Mononuclear cell (primary cell): Measurements from ENCODE around the gene SHISA5. TPM values are rescaled to one million over a fixed set of nuclear protein-coding genes. Genes with fewer than 3 reads are reported as not detected.
A peak's percentile ranks its signal among the peaks of the same experiment; 100 is the strongest.
"Not testable (repeated sequence)": the region's sequence is repeated elsewhere in the genome, so short reads cannot be mapped to it uniquely, and the experiment has no call there.

ENCODE experiments used
- H3K27me3 ChIP-seq: 2 replicates; pipeline ENCODE4 v1.6.0; 2011; ENCODE audit warnings: low read length, control low read depth; ENCODE audit not compliant: insufficient read depth
- H3K4me1 ChIP-seq: 2 replicates; pipeline ENCODE4 v1.5.1; 2011; ENCODE audit warnings: mild to moderate bottlenecking, low read length, control low read depth; ENCODE audit not compliant: insufficient read depth
- H3K4me3 ChIP-seq: 2 replicates; pipeline ENCODE4 v1.5.1; 2011; ENCODE audit warnings: mild to moderate bottlenecking, low read length, moderate library complexity
- H3K9me3 ChIP-seq: 2 replicates; pipeline ENCODE4 v1.5.1; 2011; ENCODE audit warnings: low read depth, mild to moderate bottlenecking, control low read depth, low read length
- total RNA-seq: library from RNA; depleted of rRNA; stranded (reverse); fragments of >200 nt; gene quantifications from one replicate; pipeline ENCODE4 v1.2.3, GENCODE V29; 2012

The SHISA5 gene
- total RNA-seq, 1 donor, result 64.1 TPM

DNA sequence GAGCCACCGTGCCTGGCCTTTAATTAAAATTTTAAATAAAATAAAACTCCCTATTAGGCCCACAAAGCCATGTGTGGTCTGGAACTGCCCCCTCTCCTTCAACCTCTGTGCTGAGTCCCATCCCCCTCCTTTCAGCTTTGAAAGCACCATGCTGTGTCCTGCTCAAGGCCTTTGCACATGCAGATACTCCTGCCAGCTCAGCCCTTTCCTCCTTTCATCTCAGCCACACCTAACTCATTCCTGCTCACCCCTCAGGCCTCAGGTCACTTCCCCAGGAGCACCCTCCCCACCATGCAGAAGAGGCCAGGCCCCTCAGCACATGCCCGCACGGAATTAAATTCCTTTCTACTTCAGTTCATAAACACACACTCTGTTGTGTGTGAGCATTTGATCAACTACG is 29.4 kb downstream of the SHISA5 start:
- Histone ChIP-seq H3K27me3 (no peaks in the 10 kb centered on the region), H3K4me3 (no peak overlapping the region), H3K4me1 (peaks cover 62% of the 10 kb centered on the region), H3K9me3 (no peaks in the 10 kb centered on the region)

DNA sequence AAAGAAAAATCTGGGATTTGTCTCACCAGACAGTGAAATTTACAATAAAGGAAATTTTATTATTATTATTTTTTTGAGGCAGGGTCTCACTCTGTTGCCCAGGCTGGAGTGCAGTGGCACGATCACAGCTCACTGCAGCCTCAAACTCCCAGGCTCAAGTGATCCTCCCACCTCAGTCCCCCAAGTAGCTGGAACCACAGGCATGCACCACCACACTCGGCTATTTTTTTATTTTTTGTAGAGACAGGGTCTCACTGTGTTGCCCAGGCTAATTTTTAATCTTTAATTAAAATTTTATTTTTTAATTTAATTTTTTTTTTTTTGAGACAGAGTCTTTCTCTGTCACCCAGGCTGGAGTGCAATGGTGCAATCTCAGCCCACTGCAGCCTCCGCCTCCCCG is 29.9 kb downstream of the SHISA5 start:
- not testable (repeated sequence) for H3K27me3 ChIP-seq, H3K9me3 ChIP-seq, H3K4me3 ChIP-seq
- H3K4me1 ChIP-seq, result peaks cover 62% of the 10 kb centered on the region

DNA sequence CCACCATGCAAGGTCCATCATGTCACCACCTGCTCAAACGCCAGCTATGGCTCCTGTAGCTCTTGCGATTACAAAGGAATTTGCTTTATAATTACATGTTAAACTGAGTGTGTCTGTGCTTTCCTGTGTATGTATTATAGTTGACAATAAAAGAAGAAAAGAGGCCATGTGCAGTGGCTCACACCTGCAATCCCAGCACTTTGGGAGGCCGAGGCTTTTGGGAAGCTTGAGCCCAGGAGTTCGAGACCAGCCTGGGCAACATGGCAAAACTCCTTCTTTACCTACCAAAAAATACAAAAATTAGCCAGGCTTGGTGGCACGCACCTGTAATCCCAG is 30.4 kb downstream of the SHISA5 start:
- peaks cover 62% of the 10 kb centered on the region for H3K4me1 ChIP-seq
- no peaks in the 10 kb centered on the region for H3K27me3 ChIP-seq
- H3K4me3 ChIP-seq, result no peak overlapping the region
- H3K9me3 ChIP-seq, result no peaks in the 10 kb centered on the region

DNA sequence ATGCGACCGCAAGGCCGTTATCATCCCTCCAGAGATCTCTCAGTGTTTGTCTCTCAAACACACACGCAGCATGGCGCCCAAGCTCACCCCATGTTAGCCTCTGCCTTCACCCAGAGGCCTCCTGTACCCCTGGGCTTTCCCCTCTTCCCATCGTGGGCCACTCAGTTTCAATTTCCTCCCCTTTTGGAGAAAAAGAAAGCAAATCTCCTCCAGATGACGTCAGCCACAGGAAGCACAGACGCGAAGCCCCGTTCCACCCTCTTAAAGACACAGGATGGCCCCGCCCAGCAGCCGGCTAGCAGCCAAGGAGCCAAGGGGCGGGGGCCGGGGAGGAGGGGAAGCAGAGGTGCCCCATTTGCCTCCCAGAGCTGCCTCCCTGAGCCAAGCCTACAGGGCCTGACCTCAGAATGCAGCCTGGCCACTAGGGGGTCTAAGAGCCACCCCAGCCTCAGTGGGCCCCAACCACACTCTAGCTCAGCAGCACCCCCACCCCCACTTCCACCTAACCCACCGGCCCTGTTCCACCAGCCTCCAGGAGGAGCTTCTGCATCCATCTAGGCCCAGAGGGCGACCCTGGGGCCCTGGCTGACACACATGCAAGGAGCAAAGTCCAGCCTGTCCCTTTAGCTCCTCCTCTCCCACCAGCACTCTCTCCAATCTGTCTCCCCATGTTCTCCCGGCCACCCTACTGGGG is 30.9 kb downstream of the SHISA5 start:
- H3K4me1 ChIP-seq, result peaks cover 62% of the 10 kb centered on the region
- H3K4me3 ChIP-seq, result peak overlapping the region; percentile 81
- no peaks in the 10 kb centered on the region for H3K9me3 ChIP-seq
- H3K27me3 ChIP-seq, result no peaks in the 10 kb centered on the region

DNA sequence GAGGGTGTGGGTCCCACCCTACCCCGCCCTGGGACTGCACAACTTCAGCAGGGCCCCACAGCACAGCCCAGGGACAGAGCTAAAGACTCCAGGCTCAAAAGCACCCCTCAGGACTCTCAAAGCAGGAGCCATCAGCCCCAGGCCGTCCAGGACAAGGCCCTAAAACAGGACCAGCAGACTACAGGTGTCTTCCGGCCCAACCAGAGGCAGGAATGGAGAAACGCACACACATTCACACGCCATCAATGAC is 31.4 kb downstream of the SHISA5 start:
- Histone ChIP-seq H3K4me1 (peaks cover 62% of the 10 kb centered on the region), H3K27me3 (no peaks in the 10 kb centered on the region), H3K9me3 (no peaks in the 10 kb centered on the region), H3K4me3 (peak overlapping the region; percentile 81)

DNA sequence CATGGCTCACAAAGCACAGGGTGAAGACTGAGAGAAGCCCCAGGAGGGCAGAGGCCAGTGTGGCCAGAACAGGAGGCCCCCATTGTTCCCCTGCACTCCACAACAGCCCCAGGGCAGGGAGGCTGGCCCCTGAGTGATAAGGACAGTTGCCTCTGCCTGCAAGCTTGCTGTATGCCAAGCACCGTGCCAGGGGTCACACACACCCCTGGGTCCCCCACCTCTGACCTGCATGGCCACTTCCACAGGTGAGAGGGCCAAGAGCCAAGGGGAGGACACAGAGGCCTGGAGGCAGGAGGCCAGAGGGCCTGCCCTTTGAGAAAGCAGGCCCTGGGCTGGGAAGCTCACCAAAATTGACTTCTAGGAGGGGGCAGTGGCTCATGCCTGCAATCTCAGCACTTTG is 33.7 kb downstream of the SHISA5 start:
- H3K4me3 ChIP-seq, result no peak overlapping the region
- H3K27me3 ChIP-seq, result no peaks in the 10 kb centered on the region
- H3K9me3 ChIP-seq, result no peaks in the 10 kb centered on the region
- peaks cover 78% of the 10 kb centered on the region for H3K4me1 ChIP-seq

DNA sequence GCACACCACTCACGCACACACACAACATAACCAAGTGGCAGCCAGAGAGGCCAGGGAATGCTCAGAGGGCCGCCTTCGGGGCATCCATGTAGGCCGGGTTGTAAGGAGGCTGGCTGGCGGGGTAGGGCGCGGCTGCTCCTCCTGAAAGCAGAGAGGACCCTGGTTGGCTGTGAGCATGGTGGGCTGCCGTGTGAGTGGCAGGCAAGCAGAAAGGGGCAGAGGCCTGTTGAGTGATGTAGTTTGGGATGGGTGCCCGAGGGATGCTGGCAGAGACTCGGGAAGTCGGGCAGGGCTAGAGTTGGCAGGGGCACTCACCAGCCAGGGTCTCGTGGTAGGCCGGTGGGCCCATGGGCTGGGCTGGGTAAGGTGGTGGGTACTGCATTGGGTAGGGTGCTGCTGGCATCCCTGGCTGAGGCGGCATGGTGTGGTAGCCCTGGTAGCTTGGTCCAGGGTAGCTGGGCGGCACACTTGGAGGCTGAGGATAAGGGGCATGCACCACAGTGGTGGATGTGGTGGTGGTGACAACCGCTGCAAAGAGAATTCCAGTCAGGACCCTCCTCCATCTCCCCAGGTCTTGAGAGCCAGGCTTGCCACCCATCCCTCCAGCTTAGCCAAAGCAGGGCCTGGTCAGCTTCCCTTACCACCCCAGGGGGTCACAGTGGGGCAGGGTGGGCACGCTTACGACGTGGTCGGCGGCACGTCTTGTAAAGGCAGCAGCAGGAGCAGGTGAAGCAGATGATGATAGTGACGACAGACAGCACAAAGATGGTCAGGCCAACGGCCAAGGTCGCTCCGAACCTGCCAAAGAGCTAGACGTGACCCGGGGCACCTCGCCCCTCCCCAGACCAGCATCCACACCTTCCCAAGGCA is 34.7 kb downstream of the SHISA5 start:
- peaks cover 83% of the 10 kb centered on the region for H3K4me1 ChIP-seq
- no peaks in the 10 kb centered on the region for H3K27me3 ChIP-seq
- no peaks in the 10 kb centered on the region for H3K9me3 ChIP-seq
- H3K4me3 ChIP-seq, result no peak overlapping the region

DNA sequence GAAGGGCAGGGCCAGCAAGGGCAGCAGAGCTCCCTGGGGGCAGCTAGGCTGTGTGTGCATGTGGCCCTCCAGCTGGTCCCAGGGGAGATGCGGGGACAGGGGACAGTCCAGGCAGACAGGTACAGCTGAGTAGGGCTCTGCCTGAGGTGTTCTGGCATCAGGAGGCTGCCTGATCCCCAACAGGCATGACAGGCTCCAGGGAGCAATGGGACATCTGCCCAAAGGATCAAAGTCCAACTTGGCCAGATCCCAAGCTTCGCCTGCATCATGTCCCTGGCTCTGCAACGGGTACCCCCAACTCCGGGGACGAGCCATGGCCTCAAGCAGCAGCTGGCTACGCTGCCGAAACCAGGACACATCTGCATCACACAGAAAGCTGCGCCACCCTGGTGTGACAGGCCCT is 35.6 kb downstream of the SHISA5 start:
- Histone ChIP-seq H3K4me1 (peaks cover 78% of the 10 kb centered on the region), H3K4me3 (no peak overlapping the region), H3K27me3 (no peaks in the 10 kb centered on the region), H3K9me3 (no peaks in the 10 kb centered on the region)

DNA sequence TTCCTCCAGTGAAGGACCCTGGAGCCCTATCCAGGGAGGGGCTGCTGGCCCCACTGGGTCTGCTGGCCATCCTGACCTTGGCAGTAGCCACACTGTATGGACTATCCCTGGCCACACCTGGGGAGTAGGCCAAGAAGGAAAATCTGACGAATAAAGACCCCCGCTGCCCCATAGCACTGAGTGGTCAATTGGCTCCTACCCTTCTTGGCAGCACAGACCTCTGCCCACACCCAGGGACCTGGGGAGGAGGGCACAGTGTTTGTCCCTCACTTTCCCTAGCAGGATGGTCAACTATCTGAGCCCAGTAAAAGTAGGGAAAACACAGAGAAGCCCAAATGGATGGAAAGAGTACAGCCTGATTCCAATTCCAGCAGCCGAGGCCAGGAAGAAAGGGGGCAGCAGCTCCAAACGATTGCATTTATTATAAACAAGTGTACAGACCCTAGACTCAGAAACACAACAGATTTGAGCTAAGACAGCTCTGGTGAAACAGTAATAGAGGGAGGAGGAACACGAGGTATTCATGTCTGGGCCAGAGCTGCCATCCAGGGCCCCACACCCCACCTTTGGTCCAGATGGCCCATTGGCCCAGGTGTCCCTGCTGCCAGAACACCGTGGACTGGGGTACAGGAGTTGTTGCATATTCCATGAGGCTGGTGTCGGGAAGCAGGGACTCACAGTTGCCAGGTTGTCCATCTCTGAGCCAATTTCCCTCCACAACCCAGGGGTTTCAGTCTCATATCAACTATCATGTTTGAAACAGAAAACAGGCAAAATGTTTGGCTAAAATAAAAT is 36.3 kb downstream of the SHISA5 start:
- Histone ChIP-seq H3K4me1 (peaks cover 75% of the 10 kb centered on the region), H3K9me3 (no peaks in the 10 kb centered on the region), H3K4me3 (peak overlapping the region; percentile 82), H3K27me3 (no peaks in the 10 kb centered on the region)

DNA sequence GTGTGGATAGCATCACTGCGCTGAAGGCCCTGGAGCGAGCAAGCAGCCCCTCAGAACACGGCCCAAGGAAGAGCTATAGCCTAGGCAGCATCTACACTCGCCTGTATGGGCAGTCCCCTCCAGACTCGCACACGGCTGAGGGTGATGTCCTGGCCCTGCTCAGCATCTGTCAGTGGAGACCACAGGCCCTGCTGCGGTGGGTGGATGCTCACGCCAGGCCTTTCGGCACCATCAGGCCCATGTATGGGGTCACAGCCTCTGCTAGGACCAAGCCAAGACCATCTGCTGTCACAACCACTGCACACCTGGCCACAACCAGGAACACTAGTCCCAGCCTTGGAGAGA is 36.9 kb downstream of the SHISA5 start:
- H3K4me1 ChIP-seq, result peaks cover 70% of the 10 kb centered on the region
- peak overlapping the region; percentile 82 for H3K4me3 ChIP-seq
- H3K9me3 ChIP-seq, result no peaks in the 10 kb centered on the region
- H3K27me3 ChIP-seq, result no peaks in the 10 kb centered on the region

DNA sequence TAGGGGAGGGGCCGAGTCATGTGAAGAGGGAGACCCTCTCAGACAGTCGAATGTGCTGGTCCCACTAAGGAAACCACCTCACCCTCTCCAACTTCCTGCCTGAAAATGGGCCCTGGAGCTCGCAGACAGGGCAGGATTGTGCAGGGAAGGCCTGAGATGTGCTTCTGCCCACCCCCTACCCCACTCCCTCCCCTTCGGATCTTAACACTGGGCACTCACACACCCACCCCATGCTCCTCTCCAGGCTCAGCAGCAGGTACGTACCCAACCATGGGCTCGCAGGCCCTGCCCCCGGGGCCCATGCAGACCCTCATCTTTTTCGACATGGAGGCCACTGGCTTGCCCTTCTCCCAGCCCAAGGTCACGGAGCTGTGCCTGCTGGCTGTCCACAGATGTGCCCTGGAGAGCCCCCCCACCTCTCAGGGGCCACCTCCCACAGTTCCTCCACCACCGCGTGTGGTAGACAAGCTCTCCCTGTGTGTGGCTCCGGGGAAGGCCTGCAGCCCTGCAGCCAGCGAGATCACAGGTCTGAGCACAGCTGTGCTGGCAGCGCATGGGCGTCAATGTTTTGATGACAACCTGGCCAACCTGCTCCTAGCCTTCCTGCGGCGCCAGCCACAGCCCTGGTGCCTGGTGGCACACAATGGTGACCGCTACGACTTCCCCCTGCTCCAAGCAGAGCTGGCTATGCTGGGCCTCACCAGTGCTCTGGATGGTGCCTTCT is 37.4 kb downstream of the SHISA5 start:
- Histone ChIP-seq H3K4me1 (peaks cover 65% of the 10 kb centered on the region), H3K27me3 (no peaks in the 10 kb centered on the region), H3K4me3 (peak overlapping the region; percentile 82), H3K9me3 (no peaks in the 10 kb centered on the region)

DNA sequence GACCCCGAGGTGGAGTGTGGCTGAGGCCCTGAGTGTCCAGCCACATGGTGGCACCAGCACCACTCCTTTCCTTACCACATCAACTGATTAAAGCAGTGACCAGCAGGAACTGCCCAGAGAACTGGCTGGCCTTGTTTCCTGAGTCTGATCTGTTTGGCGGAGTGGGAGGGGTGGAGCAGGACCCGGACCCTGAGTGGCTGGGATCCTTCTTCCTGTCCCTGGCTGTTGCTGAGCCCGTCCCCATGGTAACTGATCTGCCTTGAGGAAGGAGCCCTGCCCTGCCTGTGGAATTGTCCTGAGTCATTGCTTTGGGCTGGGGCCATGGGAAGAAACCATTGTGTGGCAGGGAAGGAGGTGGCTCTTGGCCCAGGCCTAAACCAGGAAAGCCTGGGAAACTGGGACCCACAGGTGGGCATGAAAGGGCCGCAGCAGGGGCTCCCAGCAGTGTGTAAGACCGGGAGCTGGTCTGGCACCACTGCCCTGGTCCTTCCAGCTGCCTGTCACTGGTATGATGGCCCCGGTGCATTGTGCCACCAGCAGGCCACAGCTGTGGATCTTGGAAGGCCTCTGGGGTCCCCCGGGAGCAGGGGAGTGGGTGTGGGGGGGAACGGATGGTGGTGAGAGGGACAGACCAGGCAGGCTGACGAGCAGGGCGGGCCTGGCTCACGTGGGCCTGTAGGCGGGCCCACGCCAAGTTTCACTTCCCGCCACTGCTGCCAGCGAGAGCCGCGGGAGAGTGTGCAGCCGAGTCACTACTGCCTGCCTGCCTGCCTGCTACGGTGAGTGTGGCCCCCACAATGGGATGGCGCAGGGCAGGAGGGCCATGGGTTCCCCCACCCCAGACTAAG is 38.2 kb downstream of the SHISA5 start:
- Histone ChIP-seq H3K27me3 (no peaks in the 10 kb centered on the region), H3K4me1 (peaks cover 57% of the 10 kb centered on the region), H3K4me3 (peak overlapping the region; percentile 82), H3K9me3 (no peaks in the 10 kb centered on the region)

DNA sequence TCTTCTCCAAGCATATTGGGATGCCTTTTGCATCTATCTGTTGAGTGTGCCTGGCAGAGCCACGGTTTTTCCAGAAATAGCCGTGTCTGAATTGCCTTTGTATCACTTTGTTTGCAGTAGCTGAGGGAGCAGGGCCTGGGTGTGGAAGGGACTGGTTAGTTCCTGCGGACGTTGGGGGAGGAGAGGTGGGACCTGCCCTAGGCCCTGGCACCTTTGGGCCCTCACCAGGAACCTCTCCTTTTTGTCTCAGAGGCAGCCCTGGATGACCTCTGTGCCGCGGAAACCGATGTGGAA is 38.8 kb downstream of the SHISA5 start:
- H3K27me3 ChIP-seq, result no peaks in the 10 kb centered on the region
- no peaks in the 10 kb centered on the region for H3K9me3 ChIP-seq
- no peak overlapping the region for H3K4me3 ChIP-seq
- peaks cover 51% of the 10 kb centered on the region for H3K4me1 ChIP-seq

DNA sequence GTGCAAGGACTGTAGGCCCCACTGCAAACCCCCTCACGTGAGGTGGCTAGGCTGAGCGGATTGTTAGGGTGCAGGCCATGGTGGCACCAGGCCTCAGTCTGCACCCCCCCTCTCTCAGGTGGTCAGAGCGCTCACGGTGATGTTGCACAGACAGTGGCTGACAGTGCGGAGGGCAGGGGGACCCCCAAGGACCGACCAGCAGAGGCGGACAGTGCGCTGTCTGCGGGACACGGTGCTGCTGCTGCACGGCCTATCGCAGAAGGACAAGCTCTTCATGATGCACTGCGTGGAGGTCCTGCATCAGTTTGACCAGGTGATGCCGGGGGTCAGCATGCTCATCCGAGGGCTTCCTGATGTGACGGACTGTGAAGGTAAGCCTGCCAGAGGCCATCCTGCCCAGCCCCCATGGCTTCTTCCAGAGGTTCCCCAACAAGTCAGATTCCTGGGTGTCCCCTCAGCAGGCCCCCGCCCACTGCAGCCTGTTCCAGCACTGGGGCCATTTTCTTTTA is 39.2 kb downstream of the SHISA5 start:
- Histone ChIP-seq H3K27me3 (no peaks in the 10 kb centered on the region), H3K9me3 (no peaks in the 10 kb centered on the region), H3K4me1 (peaks cover 47% of the 10 kb centered on the region), H3K4me3 (no peak overlapping the region)
